Smooth muscle cell (in vitro differentiated cells): ENCODE data around the gene DDX27. TPM values are rescaled to one million over a fixed set of nuclear protein-coding genes. Genes with fewer than 3 reads are reported as not detected.

Experiments
- DNase-seq: peaks from one replicate; lab custom pipeline; 2025; ENCODE audit not compliant: unreplicated experiment; lab: John Stamatoyannopoulos, UW
- H2AFZ ChIP-seq: fragments of 200-600 bp; sonication (generic); 2 replicates; pipeline ENCODE4 v1.6.0; 2016; ENCODE audit warnings: antibody characterized with exemption, low read depth, mild to moderate bottlenecking
- H3F3A ChIP-seq: fragments of 200-600 bp; sonication (generic); 2 replicates; pipeline ENCODE4 v1.6.0; 2017; ENCODE audit warnings: antibody characterized with exemption, low read depth
- H3K27ac ChIP-seq: fragments of 200-600 bp; sonication (generic); 2 replicates; pipeline ENCODE4 v1.5.1; 2016; ENCODE audit warnings: low read depth, mild to moderate bottlenecking
- H3K27me3 ChIP-seq: fragments of 200-600 bp; sonication (generic); 2 replicates; pipeline ENCODE4 v1.6.1; 2016; ENCODE audit warnings: low read depth, mild to moderate bottlenecking
- H3K36me3 ChIP-seq: fragments of 200-600 bp; sonication (generic); 2 replicates; pipeline ENCODE4 v1.5.1; 2016; ENCODE audit warnings: low read depth
- H3K4me1 ChIP-seq: fragments of 200-600 bp; sonication (generic); 2 replicates; pipeline ENCODE4 v1.5.1; 2016; ENCODE audit warnings: low read depth
- H3K4me2 ChIP-seq: fragments of 200-600 bp; sonication (generic); 2 replicates; pipeline ENCODE4 v1.6.0; 2016; ENCODE audit warnings: mild to moderate bottlenecking
- H3K4me3 ChIP-seq: fragments of 200-600 bp; sonication (generic); 2 replicates; pipeline ENCODE4 v1.5.1; 2016; ENCODE audit warnings: mild to moderate bottlenecking
- H3K79me2 ChIP-seq: fragments of 200-600 bp; sonication (generic); 2 replicates; pipeline ENCODE4 v1.6.0; 2016; ENCODE audit warnings: low read depth, mild to moderate bottlenecking
- H3K9ac ChIP-seq: fragments of 200-600 bp; sonication (generic); 2 replicates; pipeline ENCODE4 v1.6.0; 2016; ENCODE audit warnings: low read depth
- H3K9me3 ChIP-seq: fragments of 200-600 bp; sonication (generic); replicated peaks from 2 replicates; pipeline ENCODE4 v1.5.1; 2016; ENCODE audit warnings: low read depth
- H4K20me1 ChIP-seq: fragments of 200-600 bp; sonication (generic); 2 replicates; pipeline ENCODE4 v1.6.0; 2016; ENCODE audit warnings: low read depth
- CTCF ChIP-seq: fragments of 200-600 bp; sonication (generic); IDR thresholded peaks from 2 replicates; pipeline ENCODE4 v1.5.1; 2017; ENCODE audit warnings: borderline replicate concordance, mild to moderate bottlenecking, antibody characterized with exemption; ENCODE audit not compliant: insufficient read depth, poor library complexity, severe bottlenecking
- WGBS: methylation state at CpG from one replicate; pipeline ENCODE4 v1.1.7; 2016; ENCODE audit warnings: low lambda C conversion rate; 5-methylcytosine and 5-hydroxymethylcytosine counted together
- polyA plus RNA-seq: library from polyadenylated mRNA; unstranded; fragments of >200 nt; fragmentation: Nextera tagmentation; extraction: Ambion mirVana; gene quantifications from 2 replicates; pipeline ENCODE4 v1.2.1, GENCODE V29; 2016
- total RNA-seq: library from RNA; depleted of rRNA; stranded (reverse); fragments of >200 nt; gene quantifications from 2 replicates; pipeline ENCODE4 v1.2.3, GENCODE V29; 2014

Gene DDX27
- total and polyA plus RNA-seq, 2 experiments from 2014 or later: 19.6 to 28.3 TPM

GRCh38 chr20:49203011-49203410, 16.2 kb upstream of the DDX27 start:
- Histone ChIP-seq H3K4me2 (no peak overlapping the region), H3K9ac (no peak overlapping the region), H3F3A (no peaks in the 10 kb centered on the region), H3K36me3 (no peaks in the 10 kb centered on the region), H3K4me3 (no peak overlapping the region), H3K4me1 (no peaks in the 10 kb centered on the region), H3K27ac (no peak overlapping the region), H2AFZ (no peak overlapping the region), H4K20me1 (no peaks in the 10 kb centered on the region), H3K9me3 (no peaks in the 10 kb centered on the region), H3K79me2 (no peaks in the 10 kb centered on the region), H3K27me3 (no peaks in the 10 kb centered on the region)
- 93% methylated on average over 7 of the region's 7 CpGs for WGBS
- no peak for TF ChIP-seq CTCF
- DNase-seq: no peak

GRCh38 chr20:49203746-49204145, 15.5 kb upstream of the DDX27 start:
- H3K4me3 ChIP-seq: no peak overlapping the region
- no peak overlapping the region for H3K4me2 ChIP-seq
- H4K20me1 ChIP-seq: no peaks in the 10 kb centered on the region
- 84% methylated on average over 9 of the region's 9 CpGs for WGBS
- H3K79me2 ChIP-seq: no peaks in the 10 kb centered on the region
- H3F3A ChIP-seq: no peaks in the 10 kb centered on the region
- TF ChIP-seq CTCF: no peak
- DNase-seq: no peak
- H3K36me3 ChIP-seq: no peaks in the 10 kb centered on the region
- H3K27me3 ChIP-seq: no peaks in the 10 kb centered on the region
- no peaks in the 10 kb centered on the region for H3K4me1 ChIP-seq
- H3K27ac ChIP-seq: no peak overlapping the region
- no peak overlapping the region for H3K9ac ChIP-seq
- H3K9me3 ChIP-seq: no peaks in the 10 kb centered on the region
- H2AFZ ChIP-seq: no peak overlapping the region

GRCh38 chr20:49207076-49207475, 12.1 kb upstream of the DDX27 start:
- Histone ChIP-seq H3K9ac (no peak overlapping the region), H4K20me1 (no peaks in the 10 kb centered on the region), H2AFZ (no peak overlapping the region), H3K4me1 (no peaks in the 10 kb centered on the region), H3K27me3 (no peaks in the 10 kb centered on the region), H3K9me3 (no peaks in the 10 kb centered on the region), H3K4me2 (no peak overlapping the region), H3K27ac (no peak overlapping the region), H3K36me3 (no peaks in the 10 kb centered on the region), H3K79me2 (no peaks in the 10 kb centered on the region), H3K4me3 (no peak overlapping the region), H3F3A (no peaks in the 10 kb centered on the region)
- DNase-seq: no peak
- 89% methylated on average over 6 of the region's 6 CpGs for WGBS
- no peak for TF ChIP-seq CTCF

GRCh38 chr20:49210101-49210756, 9.0 kb upstream of the DDX27 start:
- H2AFZ ChIP-seq: no peak overlapping the region
- H3K27me3 ChIP-seq: no peaks in the 10 kb centered on the region
- H3K9me3 ChIP-seq: no peaks in the 10 kb centered on the region
- no peaks in the 10 kb centered on the region for H4K20me1 ChIP-seq
- no peak overlapping the region for H3K4me2 ChIP-seq
- no peaks in the 10 kb centered on the region for H3K79me2 ChIP-seq
- WGBS: 100% methylated on average over 1 of the region's 1 CpG
- H3K36me3 ChIP-seq: no peaks in the 10 kb centered on the region
- H3K27ac ChIP-seq: no peak overlapping the region
- H3K4me3 ChIP-seq: no peak overlapping the region
- no peak overlapping the region for H3K9ac ChIP-seq
- no peaks in the 10 kb centered on the region for H3K4me1 ChIP-seq
- no peak for DNase-seq
- no peaks in the 10 kb centered on the region for H3F3A ChIP-seq
- TF ChIP-seq CTCF: no peak
